ENCODE measurements around the gene FOXR1.

GRCh38 chr11:118921929-118922744 is 49.4 kb upstream of the FOXR1 start:
- TF ChIP-seq POLR2A (IDR thresholded peaks at IDR 0.05), result no peak
- TF ChIP-seq, protein P1, sequence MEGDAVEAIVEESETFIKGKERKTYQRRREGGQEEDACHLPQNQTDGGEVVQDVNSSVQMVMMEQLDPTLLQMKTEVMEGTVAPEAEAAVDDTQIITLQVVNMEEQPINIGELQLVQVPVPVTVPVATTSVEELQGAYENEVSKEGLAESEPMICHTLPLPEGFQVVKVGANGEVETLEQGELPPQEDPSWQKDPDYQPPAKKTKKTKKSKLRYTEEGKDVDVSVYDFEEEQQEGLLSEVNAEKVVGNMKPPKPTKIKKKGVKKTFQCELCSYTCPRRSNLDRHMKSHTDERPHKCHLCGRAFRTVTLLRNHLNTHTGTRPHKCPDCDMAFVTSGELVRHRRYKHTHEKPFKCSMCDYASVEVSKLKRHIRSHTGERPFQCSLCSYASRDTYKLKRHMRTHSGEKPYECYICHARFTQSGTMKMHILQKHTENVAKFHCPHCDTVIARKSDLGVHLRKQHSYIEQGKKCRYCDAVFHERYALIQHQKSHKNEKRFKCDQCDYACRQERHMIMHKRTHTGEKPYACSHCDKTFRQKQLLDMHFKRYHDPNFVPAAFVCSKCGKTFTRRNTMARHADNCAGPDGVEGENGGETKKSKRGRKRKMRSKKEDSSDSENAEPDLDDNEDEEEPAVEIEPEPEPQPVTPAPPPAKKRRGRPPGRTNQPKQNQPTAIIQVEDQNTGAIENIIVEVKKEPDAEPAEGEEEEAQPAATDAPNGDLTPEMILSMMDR (IDR thresholded peaks at IDR 0.05 in 8 of 11, conservative IDR thresholded peaks at IDR 0.05 in 3 of 11), result no peak
- peak; percentile 60 to 85 (median 82) for TF ChIP-seq POLR2AphosphoS5 (IDR thresholded peaks at IDR 0.05)
